K562 (cell line): ENCODE measurements around the gene TSG101. TPM values are rescaled to one million over a fixed set of nuclear protein-coding genes. Genes with fewer than 3 reads are reported as not detected.

Experiments
- ATAC-seq: fragments of 200-7000 bp; cut with Tn5 transposase; 3 replicates; pipeline ENCODE4 v1.9.1; 2020; ENCODE audit warnings: moderate library complexity
- BruUV-seq: library from RNA; stranded (reverse); fragments of 400-500 nt; replicated peaks from 2 replicates; lab custom pipeline; 2021; lab: Mats Ljungman, UMichigan
- CTCF ChIA-PET: fragments of 300-600 bp; formaldehyde crosslinking; extraction: SDS; loops from one replicate; lab custom pipeline; 2021; ENCODE audit warnings: low intra/inter-chr PET ratio; lab: Yijun Ruan, JAX
- POLR2A ChIA-PET: fragments of 300-600, 350-650 bp; sonication (Branson Sonifier 250); formaldehyde crosslinking; extraction: SDS; loops from one replicate; lab custom pipeline; 2021; ENCODE audit warnings: antibody characterized with exemption, inconsistent platforms; lab: Yijun Ruan, JAX
- DNase-seq, 4 experiments: peaks; one replicate each; pipeline versions ENCODE4 v3.0.0 to v3.0.0-alpha.2; 2011 to 2018; ENCODE audit warnings: low spot score in 3 of 4, mixed read lengths in 3 of 4; ENCODE audit errors: extremely low read depth in 1 of 4
- FAIRE-seq: peaks from 2 replicates; lab custom pipeline; 2011; peaks lifted over from hg19 to GRCh38; lab: Jason Lieb, UNC
- H2AFZ ChIP-seq: 2 replicates; pipeline ENCODE4 v1.6.0; 2011; ENCODE audit warnings: low read depth, low read length, control low read depth, inconsistent platforms
- H3K27ac ChIP-seq: fragments of 200-600 bp; 3 replicates; pipeline ENCODE4 v1.8.0; 2011; ENCODE audit warnings: low read depth, mild to moderate bottlenecking, control low read depth, inconsistent platforms, low read length, moderate library complexity, mixed read lengths; ENCODE audit errors: extremely low read depth
- H3K27me3 ChIP-seq, 2 experiments: fragments of 300-600 bp in 1 of 2; 2 replicates in 1 of 2; 3 replicates in 1 of 2; pipeline versions ENCODE4 v1.6.0 to v1.8.0; 2011; ENCODE audit warnings: inconsistent platforms in 2 of 2, low read length in 2 of 2, mild to moderate bottlenecking in 1 of 2, mixed read lengths in 1 of 2, moderate library complexity in 1 of 2; ENCODE audit not compliant: control insufficient read depth in 2 of 2, insufficient read depth in 2 of 2
- H3K36me3 ChIP-seq: fragments of 300-600 bp; 3 replicates; pipeline ENCODE4 v1.8.0; 2011; ENCODE audit warnings: mild to moderate bottlenecking, low read length, inconsistent platforms; ENCODE audit not compliant: control insufficient read depth, insufficient read depth
- H3K4me1 ChIP-seq, 2 experiments: fragments of 200-600 bp in 1 of 2; replicated peaks in 1 of 2; 2 replicates in 1 of 2; 3 replicates in 1 of 2; pipeline versions ENCODE4 v1.5.1 to v1.8.0; 2011; ENCODE audit warnings: inconsistent platforms in 2 of 2, low read length in 2 of 2, mild to moderate bottlenecking in 1 of 2, mixed read lengths in 1 of 2, moderate library complexity in 1 of 2; ENCODE audit not compliant: control insufficient read depth in 2 of 2, insufficient read depth in 2 of 2
- H3K4me2 ChIP-seq: 2 replicates; pipeline ENCODE4 v1.6.1; 2011; ENCODE audit warnings: low read length, control low read depth, inconsistent platforms, mixed read lengths; ENCODE audit not compliant: insufficient read depth
- H3K4me3 ChIP-seq: fragments of 200-600 bp; sonication (generic), shearing (Covaris generic); 2 replicates; pipeline ENCODE4 v1.5.1; 2016; ENCODE audit warnings: control low read depth, inconsistent platforms
- H3K79me2 ChIP-seq: fragments of 200-600 bp; 3 replicates; pipeline ENCODE4 v1.8.0; 2011; ENCODE audit warnings: low read length, inconsistent platforms; ENCODE audit not compliant: control insufficient read depth, insufficient read depth
- H3K9ac ChIP-seq, 2 experiments: 2 replicates each; pipeline versions ENCODE4 v1.6.0 to v1.6.1; 2011; ENCODE audit warnings: low read depth in 2 of 2, low read length in 2 of 2, control low read depth in 1 of 2, inconsistent platforms in 1 of 2, mild to moderate bottlenecking in 1 of 2, mixed read lengths in 1 of 2; ENCODE audit not compliant: insufficient read depth in 1 of 2
- H3K9me1 ChIP-seq: one replicate; pipeline ENCODE4 v1.6.0; 2011; ENCODE audit warnings: inconsistent platforms, mild to moderate bottlenecking, low read length, moderate library complexity; ENCODE audit not compliant: control insufficient read depth, insufficient read depth
- H3K9me3 ChIP-seq: replicated peaks from 2 replicates; pipeline ENCODE4 v1.5.1; 2011; ENCODE audit warnings: low read depth, low read length, inconsistent platforms; ENCODE audit not compliant: control insufficient read depth, insufficient read depth
- H4K20me1 ChIP-seq: replicated peaks from 2 replicates; pipeline ENCODE4 v1.6.1; 2011; ENCODE audit warnings: low read length, inconsistent platforms, mixed read lengths; ENCODE audit not compliant: control insufficient read depth, insufficient read depth
- C11orf30 ChIP-seq: fragments of 450-650 bp; IDR thresholded peaks from 2 replicates; pipeline ENCODE4 v1.6.1; 2016; ENCODE audit warnings: low read depth, mild to moderate bottlenecking
- DIDO1 ChIP-seq: fragments of 450-650 bp; IDR thresholded peaks from 2 replicates; pipeline ENCODE4 v1.6.1; 2016; ENCODE audit warnings: low read depth, missing biosample characterization, missing genetic modification characterization
- LEF1 ChIP-seq: fragments of 450-650 bp; IDR thresholded peaks from 2 replicates; pipeline ENCODE4 v1.6.1; 2016; ENCODE audit warnings: mild to moderate bottlenecking
- MAFG ChIP-seq: fragments of 450-650 bp; conservative IDR thresholded peaks from 2 replicates; pipeline ENCODE4 v1.6.1; 2016; ENCODE audit warnings: missing genetic modification characterization, missing compliant biosample characterization
- RERE ChIP-seq: sonication (generic); formaldehyde crosslinking; IDR thresholded peaks from 2 replicates; pipeline ENCODE4 v1.8.0; 2023; ENCODE audit warnings: missing genetic modification reagents, mild to moderate bottlenecking, borderline replicate concordance
- SMARCA5 ChIP-seq: fragments of 450-650 bp; IDR thresholded peaks from 2 replicates; pipeline ENCODE4 v1.6.1; 2016
- SNAPC5 ChIP-seq: fragments of 250-450 bp; sonication (Bioruptor Pico); IDR thresholded peaks from 2 replicates; pipeline ENCODE4 v1.8.0; 2021; ENCODE audit warnings: moderate library complexity, mild to moderate bottlenecking, inconsistent platforms
- ZBTB17 ChIP-seq: fragments of 450-650 bp; formaldehyde crosslinking; IDR thresholded peaks from 2 replicates; pipeline ENCODE4 v1.4.0; 2020; ENCODE audit warnings: mild to moderate bottlenecking
- ZNF23 ChIP-seq: fragments of 250-450 bp; sonication (Bioruptor Pico); IDR thresholded peaks from 2 replicates; pipeline ENCODE4 v1.4.0; 2020; ENCODE audit warnings: mild to moderate bottlenecking
- ZNF232 ChIP-seq: sonication (generic); formaldehyde crosslinking; IDR thresholded peaks from 2 replicates; pipeline ENCODE4 v1.8.0; 2022; ENCODE audit warnings: mild to moderate bottlenecking, missing genetic modification reagents
- ZNF316 ChIP-seq: fragments of 450-650 bp; IDR thresholded peaks from 2 replicates; pipeline ENCODE4 v1.6.1; 2016
- ZNF551 ChIP-seq: fragments of 250-450 bp; sonication (Bioruptor Pico); IDR thresholded peaks from 2 replicates; pipeline ENCODE4 v1.5.0; 2021; ENCODE audit warnings: mild to moderate bottlenecking, moderate library complexity
- ZNF57 ChIP-seq: fragments of 450-650 bp; formaldehyde crosslinking; IDR thresholded peaks from 2 replicates; pipeline ENCODE4 v1.4.0; 2020; ENCODE audit warnings: mild to moderate bottlenecking, moderate library complexity
- WGBS: fragments of 100-300 bp; shearing (Covaris generic); methylation state at CpG from one replicate; pipeline ENCODE4 v1.1.6; 2016; ENCODE audit warnings: low coverage, mixed read lengths; ENCODE audit not compliant: insufficient coverage; ENCODE audit errors: missing lambda C conversion rate; 5-methylcytosine and 5-hydroxymethylcytosine counted together
- in situ Hi-C: fragments of 300-500 bp; cut with MboI; formaldehyde crosslinking; loops from 4 replicates; pipeline ENCODE4 v1.15.0; 2018; ENCODE audit warnings: inconsistent platforms, mixed read lengths
- intact Hi-C: fragments of 100-400 bp; cut with micrococcal nuclease; formaldehyde crosslinking; loops from 2 replicates; pipeline ENCODE4 v1.14.2; 2022
- polyA plus RNA-seq, 8 experiments: library from polyadenylated mRNA; depleted of rRNA in 4 of 8; stranded (reverse) in 5 of 8; unstranded in 3 of 8; fragments of >200 nt; fragmentation: Nextera tagmentation in 2 of 8; fragmentation: Illumina TruSeq in 1 of 8; extraction: Ambion mirVana in 2 of 8; extraction: Trizol in 1 of 8; gene quantifications; 2 replicates each; pipeline versions ENCODE4 v1.2.1 to v1.2.3, GENCODE V29; 2011 to 2014; ENCODE audit warnings: inconsistent platforms in 1 of 8, missing spikeins in 1 of 8
- total RNA-seq, 7 experiments: library from RNA; depleted of rRNA in 6 of 7; stranded (reverse); fragments of >200 nt in 6 of 7; fragmentation: Illumina TruSeq in 2 of 7; extraction: Trizol in 2 of 7; gene quantifications; 2 replicates each; pipeline versions ENCODE4 v1.2.1 to v1.2.3, GENCODE V29; 2011 to 2021; ENCODE audit warnings: low replicate concordance in 1 of 7

Gene TSG101
- total and polyA plus RNA-seq, 9 of the 15 experiments (the other 6 are each of a cell fraction or from before 2014, with no cell fraction given) = 24.6 to 141 (median 60.0) TPM

GRCh38 chr11:18461909-18462308 is 64.8 kb downstream of the TSG101 start:
- in situ Hi-C loops = no loop called here
- WGBS = 48% methylated on average over 6 of the region's 6 CpGs

GRCh38 chr11:18459634-18460033 is 67.1 kb downstream of the TSG101 start:
- FAIRE-seq = no peak
- in situ Hi-C loops = no loop called here
- TF ChIP-seq C11orf30 (peak; percentile 69), MAFG (tag) (peak; percentile 33; the same call in 1 of the 2 replicates), LEF1 (no peak), SNAPC5 (CRISPR knock-in tag) (no peak), RERE (CRISPR knock-in tag) (no peak), ZNF23 (CRISPR knock-in tag) (no peak), ZNF551 (CRISPR knock-in tag) (no peak), DIDO1 (tag) (no peak), ZBTB17 (no peak), ZNF316 (peak; percentile 81), SMARCA5 (no peak), ZNF57 (CRISPR knock-in tag) (no peak)

More at GRCh38 chr11:18461909-18462308, 64.8 kb downstream of the TSG101 start:
- no peaks in the 10 kb centered on the region for H4K20me1 ChIP-seq
- CTCF ChIA-PET = no interaction called here
- TF ChIP-seq ZNF232 (CRISPR knock-in tag) = no peak
- H3K27ac ChIP-seq = no peak overlapping the region
- H3K36me3 ChIP-seq = no peaks in the 10 kb centered on the region
- peaks cover 4 to 6% of the 10 kb centered on the region in 2 experiments; a peak in 3 of 5 replicates for H3K27me3 ChIP-seq
- H2AFZ ChIP-seq = no peak overlapping the region
- BruUV-seq = no TSS peak
- intact Hi-C loops = no loop called here
- H3K9me3 ChIP-seq = no peaks in the 10 kb centered on the region
- POLR2A ChIA-PET = no interaction called here
- no peak overlapping the region for H3K9ac ChIP-seq
- no peak overlapping the region for H3K4me2 ChIP-seq
- H3K9me1 ChIP-seq = no peaks in the 10 kb centered on the region
- ATAC-seq = no peak
- no peak for FAIRE-seq
- H3K79me2 ChIP-seq = no peaks in the 10 kb centered on the region
- no peak overlapping the region for H3K4me3 ChIP-seq
- DNase-seq = no peak
- H3K4me1 ChIP-seq = no peaks in the 10 kb centered on the region

More at GRCh38 chr11:18459634-18460033, 67.1 kb downstream of the TSG101 start:
- intact Hi-C loops = loop anchor here (10.0 kb wide), 1 partner anchor 305 kb away; no protein-coding TSS in a partner anchor
- CTCF ChIA-PET = no interaction called here
- POLR2A ChIA-PET = no interaction called here
- H3K9me1 ChIP-seq = no peaks in the 10 kb centered on the region
- H2AFZ ChIP-seq = no peak overlapping the region
- no peak overlapping the region for H3K4me3 ChIP-seq
- DNase-seq (no peak), ATAC-seq (no peak)
- no peaks in the 10 kb centered on the region for H3K79me2 ChIP-seq
- no peaks in the 10 kb centered on the region for H4K20me1 ChIP-seq
- 3% methylated on average over 4 of the region's 4 CpGs for WGBS
- peaks cover 0 to 9% of the 10 kb centered on the region in 2 experiments; a peak in 1 of 5 replicates for H3K4me1 ChIP-seq
- no peak overlapping the region for H3K4me2 ChIP-seq
- no TSS peak for BruUV-seq
- H3K9me3 ChIP-seq = no peaks in the 10 kb centered on the region
- no peak overlapping the region for H3K27ac ChIP-seq
- peaks cover 8 to 25% of the 10 kb centered on the region in 2 experiments; a peak in 3 of 5 replicates for H3K27me3 ChIP-seq
- no peak overlapping the region for H3K9ac ChIP-seq
- no peaks in the 10 kb centered on the region for H3K36me3 ChIP-seq
